Heart right ventricle (tissue), 16 donors: ENCODE measurements around the gene BICC1. TPM values are rescaled to one million over a fixed set of nuclear protein-coding genes. Genes with fewer than 3 reads are reported as not detected.

Experiments used
- ATAC-seq, 8 donors: fragments of 200-7000 bp; cut with Tn5 transposase; one replicate each; pipeline ENCODE4 v1.9.1; 2020; ENCODE audit warnings: mild to moderate bottlenecking in 8 of 8, moderate library complexity in 8 of 8, moderate number of reproducible peaks in 1 of 8
- DNase-seq, 2 donors: peaks; one replicate each; pipeline ENCODE4 v3.0.0-alpha.2; 2020
- H3K27ac ChIP-seq, 10 donors: fragments of 200-600 bp; sonication (generic) in 2 of 10; one replicate each; pipeline versions ENCODE4 v1.5.0 to v1.8.0; 2020 to 2022; ENCODE audit warnings: mild to moderate bottlenecking in 3 of 10
- H3K27me3 ChIP-seq, 7 donors: fragments of 200-600 bp; one replicate each; pipeline ENCODE4 v1.8.0; 2021 to 2022; ENCODE audit warnings: mild to moderate bottlenecking in 2 of 7
- H3K36me3 ChIP-seq, 9 donors: fragments of 200-600 bp; sonication (generic) in 1 of 9; one replicate each; pipeline versions ENCODE4 v1.5.0 to v1.8.0; 2020 to 2022; ENCODE audit warnings: mild to moderate bottlenecking in 2 of 9
- H3K4me1 ChIP-seq, 9 donors: fragments of 200-600 bp; sonication (generic) in 1 of 9; one replicate each; pipeline versions ENCODE4 v1.5.0 to v1.8.0; 2020 to 2022; ENCODE audit warnings: mild to moderate bottlenecking in 4 of 9
- H3K4me3 ChIP-seq, 10 donors: fragments of 200-600 bp; sonication (generic) in 2 of 10; one replicate each; pipeline versions ENCODE4 v1.5.0 to v1.8.0; 2020 to 2022; ENCODE audit warnings: mild to moderate bottlenecking in 7 of 10, moderate library complexity in 2 of 10
- H3K9me3 ChIP-seq, 11 donors: fragments of 200-600 bp in 10 of 11; sonication (generic) in 2 of 11; one replicate each; pipeline versions ENCODE4 v1.5.0 to v1.8.0; 2013 to 2022; ENCODE audit warnings: mild to moderate bottlenecking in 2 of 11, control low read depth in 1 of 11, moderate library complexity in 1 of 11
- WGBS, 2 donors: extraction: QIAGEN DNeasy Blood & Tissue Kit; methylation state at CpG; one replicate each; pipeline ENCODE4 v1.1.7; 2013; ENCODE audit warnings: inconsistent platforms in 1 of 2; 5-methylcytosine and 5-hydroxymethylcytosine counted together
- intact Hi-C, 10 donors: fragments of 100-400 bp; cut with DNase I; formaldehyde crosslinking; loops; one replicate each; pipeline versions ENCODE4 v1.11.1 to v1.14.2; 2022
- polyA plus RNA-seq, 2 donors: library from polyadenylated mRNA; stranded (reverse); fragments of 200-250 nt; gene quantifications; one replicate each; pipeline ENCODE4 v1.2.3, GENCODE V29; 2013
- total RNA-seq, 10 donors: library from RNA; stranded (reverse); fragmentation: NEBNext Ultra II Directional in 3 of 10; extraction: Animal tissue kit (Norgen Biotek cat#: 25700) in 3 of 10; gene quantifications; one replicate each; pipeline versions ENCODE4 v1.2.1 to v1.2.4, GENCODE V29; 2021 to 2023
- TF ChIP-seq, protein P1 (sequence below), 9 donors: fragments of 200-600 bp; sonication (generic) in 2 of 9; IDR thresholded peaks; one replicate each; pipeline versions ENCODE4 v1.5.0 to v1.8.0; 2021 to 2022; ENCODE audit warnings: antibody characterized with exemption in 9 of 9, mild to moderate bottlenecking in 5 of 9, moderate library complexity in 1 of 9
- donor health status: Arrhythmogenic right ventricular cardiomyopathy.
- donor health status: ischemic (EF 13 %, LVEDD 7.1; RV severe dilation, severe dysfunction).
- donor health status: healthy with polysubstance abuse.
- donor health status: DM: no; HTN: yes; CAD: no.
- donor health status: DM: no; HTN: no; CAD: no.
- donor health status: ischemic (EF 25% LVEDD 6.9; RV normal size, moderate dysfunction).
- donor health status: ischemic (EF 25% LVEDD 5.7; RV mildly dilated, moderate dysfunction).
- donor health status: healthy.
- donor health status: DM: yes; HTN: yes; CAD: no.
- donor health status: Ischemic cardiomyopathy.
- donor health status: ischemic (EF 35%, LVEDD 5.7; RV mildly dilated, moderate dysfunction).
- donor health status: nonischemic (EF 11% LVEDD 7.7; RV severe dilation, severe dysfunction).
- donor health status: DM: yes; HTN: yes; CAD: no.
- donor health status: PGD.
- donor health status: ischemic (EF 29% LVEDD 5.4; RV normal size, mild dysfunction).
- donor health status: nonischemic (EF 23%, LVEDD 6.1; RV moderate dilation, normal function).

Gene BICC1
- total and polyA plus RNA-seq, 12 donors = 1.6 to 9.2 (median 5.0) TPM

DNA sequence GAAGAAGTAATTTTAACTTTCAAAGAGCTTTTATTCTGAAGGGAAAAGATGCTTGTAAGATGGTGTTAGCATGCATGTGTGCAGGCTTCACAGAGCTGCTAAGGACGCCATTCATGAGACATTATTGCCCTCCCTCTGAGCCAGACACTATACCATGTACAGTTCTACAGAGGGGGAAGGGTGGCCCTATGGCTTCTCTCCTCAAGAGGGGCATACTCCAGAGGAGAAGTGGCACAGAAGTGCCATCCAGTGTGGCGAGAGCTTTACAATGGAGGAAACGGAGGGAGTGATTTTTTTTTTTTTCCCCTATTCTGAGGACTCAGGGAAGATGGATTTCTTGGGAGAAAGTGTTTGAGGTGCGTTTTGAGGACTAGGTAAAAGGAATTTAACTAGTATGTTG is 119.5 kb downstream of the BICC1 start:
- H3K27me3 ChIP-seq = no peaks in the 10 kb centered on the region
- no peak overlapping the region for H3K4me3 ChIP-seq
- no peaks in the 10 kb centered on the region for H3K9me3 ChIP-seq
- intact Hi-C loops = no loop called here
- ATAC-seq (no peak), DNase-seq (no peak)
- H3K36me3 ChIP-seq = no peaks in the 10 kb centered on the region
- WGBS, 2 donors = 80 to 82% methylated on average over 4 of the region's 4 CpGs
- TF ChIP-seq, protein P1, sequence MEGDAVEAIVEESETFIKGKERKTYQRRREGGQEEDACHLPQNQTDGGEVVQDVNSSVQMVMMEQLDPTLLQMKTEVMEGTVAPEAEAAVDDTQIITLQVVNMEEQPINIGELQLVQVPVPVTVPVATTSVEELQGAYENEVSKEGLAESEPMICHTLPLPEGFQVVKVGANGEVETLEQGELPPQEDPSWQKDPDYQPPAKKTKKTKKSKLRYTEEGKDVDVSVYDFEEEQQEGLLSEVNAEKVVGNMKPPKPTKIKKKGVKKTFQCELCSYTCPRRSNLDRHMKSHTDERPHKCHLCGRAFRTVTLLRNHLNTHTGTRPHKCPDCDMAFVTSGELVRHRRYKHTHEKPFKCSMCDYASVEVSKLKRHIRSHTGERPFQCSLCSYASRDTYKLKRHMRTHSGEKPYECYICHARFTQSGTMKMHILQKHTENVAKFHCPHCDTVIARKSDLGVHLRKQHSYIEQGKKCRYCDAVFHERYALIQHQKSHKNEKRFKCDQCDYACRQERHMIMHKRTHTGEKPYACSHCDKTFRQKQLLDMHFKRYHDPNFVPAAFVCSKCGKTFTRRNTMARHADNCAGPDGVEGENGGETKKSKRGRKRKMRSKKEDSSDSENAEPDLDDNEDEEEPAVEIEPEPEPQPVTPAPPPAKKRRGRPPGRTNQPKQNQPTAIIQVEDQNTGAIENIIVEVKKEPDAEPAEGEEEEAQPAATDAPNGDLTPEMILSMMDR (IDR thresholded peaks at IDR 0.05) = no peak
- H3K4me1 ChIP-seq = peaks cover 0 to 5% (median 0%) of the 10 kb centered on the region in 9 donors
- H3K27ac ChIP-seq = peak overlapping the region in 1 of 10 donors; percentile 43

DNA sequence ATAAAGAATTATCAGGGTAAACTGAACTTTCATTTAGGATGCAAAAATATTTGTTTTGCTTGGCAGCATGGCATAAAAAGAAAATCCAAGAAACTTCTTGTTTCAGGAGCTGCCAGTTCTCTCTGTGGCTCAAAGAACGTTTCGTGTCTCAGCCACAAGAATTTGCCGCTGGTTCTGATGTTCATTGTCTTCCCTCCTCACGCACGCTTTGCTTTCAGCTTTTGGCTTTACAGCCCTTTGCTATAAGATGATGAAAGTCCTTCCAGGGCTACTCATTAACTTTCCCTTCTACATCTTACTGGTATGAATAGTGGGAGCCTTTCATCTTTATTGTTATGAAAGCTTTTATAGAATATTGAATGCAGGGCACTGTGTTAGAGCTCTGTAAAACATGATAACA is 124.7 kb downstream of the BICC1 start:
- no peaks in the 10 kb centered on the region for H3K27me3 ChIP-seq
- H3K4me3 ChIP-seq = no peak overlapping the region
- no peak for DNase-seq
- WGBS, 2 donors = 83 to 86% methylated on average over 5 of the region's 5 CpGs
- peaks cover 0 to 20% (median 0%) of the 10 kb centered on the region in 9 donors for H3K4me1 ChIP-seq
- no peaks in the 10 kb centered on the region for H3K36me3 ChIP-seq
- peak overlapping the region in 3 of 10 donors; percentile 5 to 27 (median 5) for H3K27ac ChIP-seq
- TF ChIP-seq, protein P1 (IDR thresholded peaks at IDR 0.05) = no peak
- intact Hi-C loops = no loop called here
- no peaks in the 10 kb centered on the region for H3K9me3 ChIP-seq
- peak in 1 of 8 donors; percentile 38 for ATAC-seq

DNA sequence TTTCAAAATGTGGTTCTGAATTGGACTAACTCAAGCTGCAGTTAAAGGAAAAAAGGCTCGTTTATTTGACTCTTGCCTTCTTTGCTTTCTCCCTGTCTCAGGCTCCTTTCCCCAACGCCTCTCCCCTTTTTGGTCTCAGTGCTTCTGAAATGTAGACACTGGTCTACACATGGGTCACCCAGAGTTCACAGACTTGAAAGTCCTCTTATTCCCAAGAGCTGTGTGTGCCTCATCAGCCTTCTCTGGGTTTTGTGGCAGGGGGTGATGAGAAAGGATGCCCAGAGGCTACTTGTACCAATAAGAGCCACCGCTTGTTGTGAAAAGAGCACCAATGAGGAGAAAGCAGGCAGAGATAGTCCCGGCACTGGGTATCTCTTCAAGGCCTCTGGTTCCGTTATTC is 125.7 kb downstream of the BICC1 start:
- DNase-seq (no peak), ATAC-seq (peak in 3 of 8 donors; percentile 17 to 41 (median 24))
- no peaks in the 10 kb centered on the region for H3K9me3 ChIP-seq
- H3K36me3 ChIP-seq = no peaks in the 10 kb centered on the region
- H3K4me3 ChIP-seq = no peak overlapping the region
- no peaks in the 10 kb centered on the region for H3K27me3 ChIP-seq
- H3K4me1 ChIP-seq = peaks cover 0 to 27% (median 4%) of the 10 kb centered on the region in 9 donors
- TF ChIP-seq, protein P1 (IDR thresholded peaks at IDR 0.05) = no peak
- 69 to 80% methylated on average over 5 of the region's 5 CpGs for WGBS, 2 donors
- intact Hi-C loops = no loop called here
- peak overlapping the region in 2 of 10 donors; percentile 5 for H3K27ac ChIP-seq

DNA sequence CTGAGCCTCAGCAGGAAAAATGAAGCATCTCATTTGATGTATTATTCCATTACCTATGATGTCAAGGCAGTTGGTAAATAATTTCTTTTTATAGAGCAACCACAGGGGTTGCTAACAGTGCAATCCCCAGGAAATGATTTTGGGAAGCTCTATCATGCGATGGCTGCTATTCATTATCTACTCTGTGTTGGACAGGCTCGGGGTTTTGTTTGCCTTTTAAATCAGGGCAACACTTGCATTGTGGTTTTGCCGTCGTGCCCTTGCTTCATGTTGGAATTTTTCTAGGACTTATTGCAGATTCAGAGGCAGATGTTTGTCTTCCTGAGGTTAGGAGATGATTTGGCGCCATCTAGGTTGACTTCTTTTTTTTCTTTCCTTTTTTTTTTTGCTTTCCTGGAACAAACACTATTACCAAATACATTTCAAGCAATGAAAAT is 128.4 kb downstream of the BICC1 start:
- H3K27ac ChIP-seq = peak overlapping the region in 3 of 10 donors; percentile 5 to 30 (median 24)
- H3K4me1 ChIP-seq = peaks cover 0 to 38% (median 11%) of the 10 kb centered on the region in 9 donors
- peak in 3 of 8 donors; percentile 18 to 21 (median 21) for ATAC-seq
- intact Hi-C loops = loop anchor here in 1 of 10 donors (10.0 kb wide), 2 partner anchors 106 to 134 kb away; no protein-coding TSS in a partner anchor
- no peak overlapping the region for H3K4me3 ChIP-seq
- H3K9me3 ChIP-seq = no peaks in the 10 kb centered on the region
- TF ChIP-seq, protein P1 (IDR thresholded peaks at IDR 0.05) = peak in 5 of 9 donors; percentile 11 to 44 (median 28)
- H3K27me3 ChIP-seq = no peaks in the 10 kb centered on the region
- H3K36me3 ChIP-seq = no peaks in the 10 kb centered on the region
- DNase-seq = no peak
- 28 to 39% methylated on average over 5 of the region's 5 CpGs for WGBS, 2 donors
